ENCODE results near the gene ZNF524. TPM values are rescaled to one million over a fixed set of nuclear protein-coding genes. Genes with fewer than 3 reads are reported as not detected.

The ZNF524 gene
- polyA plus RNA-seq, 1 experiment, result 7.8 TPM

DNA sequence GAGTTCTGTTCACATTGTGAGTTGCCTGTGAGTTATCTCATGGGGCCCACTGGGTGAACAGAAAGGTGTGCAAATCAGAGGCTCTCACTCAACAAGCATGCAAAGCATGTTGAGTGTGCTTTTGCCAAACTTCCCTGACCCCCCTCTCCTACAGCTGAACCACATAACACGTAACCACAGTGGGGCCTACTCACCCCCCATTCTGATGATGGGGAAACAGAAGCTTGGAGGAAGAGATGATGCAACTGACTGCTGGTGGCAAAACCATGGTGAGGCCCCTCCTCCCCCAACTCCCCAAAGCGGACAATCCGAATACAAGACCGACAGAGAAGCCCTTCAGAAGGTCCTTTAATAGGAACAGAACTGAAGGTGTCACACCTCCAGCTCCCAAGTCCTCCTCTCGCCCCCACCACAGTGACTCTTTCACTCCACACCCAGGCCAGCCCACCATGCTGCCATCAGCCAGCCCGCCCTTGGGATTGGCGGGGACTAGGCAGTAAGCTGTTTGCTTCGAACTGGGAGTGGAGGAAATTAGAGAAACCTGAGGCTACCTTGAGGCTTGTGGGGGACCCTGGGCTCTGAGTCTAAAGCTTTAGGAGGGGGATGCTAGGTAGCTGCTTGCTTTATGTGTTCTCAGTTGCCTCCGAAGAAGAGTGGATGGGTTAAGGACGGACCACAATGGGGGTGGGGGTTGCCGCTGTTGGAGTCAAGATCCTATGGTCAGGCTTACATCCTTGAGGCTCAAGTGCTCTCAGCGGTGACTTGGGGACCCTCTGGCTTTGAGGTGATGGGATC lies 20.5 kb downstream of the ZNF524 start:
- POLR2A ChIA-PET, result no interaction called here
- DNase-seq (ENCODE audit: low read depth), result no peak
- CTCF ChIA-PET, result interaction anchor here (1.2 to 5.0 kb wide), 5 partner anchors 11 to 153 kb away, joined by 3 to 40 read pairs (median 5); partner anchors contain the start of gene ZNF865
- no peaks in the 10 kb centered on the region for H3K27me3 ChIP-seq (ENCODE audit: control insufficient read depth, insufficient read depth, low read length)
- no peak overlapping the region for H3K4me3 ChIP-seq (ENCODE audit: low read depth, low read length)
- no peak for TF ChIP-seq CTCF (IDR thresholded peaks at IDR 0.05; ENCODE audit: insufficient read depth, low read depth, low read length)
- peaks cover 21% of the 10 kb centered on the region for H3K36me3 ChIP-seq (ENCODE audit: control insufficient read depth, insufficient read depth, low read length)

DNA sequence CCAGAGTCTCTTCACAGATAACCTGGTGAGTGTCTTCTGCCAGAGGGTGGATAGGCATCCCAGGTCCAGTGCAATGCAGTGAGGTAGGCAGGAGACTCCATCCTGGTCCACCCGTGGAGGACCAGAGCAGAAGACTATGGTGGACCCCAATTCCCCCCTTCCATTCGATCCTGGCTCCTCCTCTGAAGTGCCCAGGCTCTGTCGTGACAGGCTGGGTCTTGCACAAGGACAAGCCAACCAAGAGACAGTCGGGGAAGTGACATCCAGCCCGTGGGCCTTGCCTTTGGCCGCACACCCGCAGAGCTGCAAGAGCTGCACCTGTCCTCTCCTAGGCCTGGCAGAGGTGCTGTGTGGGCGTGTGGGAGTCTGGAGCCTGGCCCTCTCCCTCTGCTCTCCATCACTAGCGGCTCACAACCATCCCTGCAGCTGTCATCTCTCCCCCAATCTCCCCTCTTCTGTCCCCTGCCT lies 21.2 kb downstream of the ZNF524 start:
- POLR2A ChIA-PET, result no interaction called here

DNA sequence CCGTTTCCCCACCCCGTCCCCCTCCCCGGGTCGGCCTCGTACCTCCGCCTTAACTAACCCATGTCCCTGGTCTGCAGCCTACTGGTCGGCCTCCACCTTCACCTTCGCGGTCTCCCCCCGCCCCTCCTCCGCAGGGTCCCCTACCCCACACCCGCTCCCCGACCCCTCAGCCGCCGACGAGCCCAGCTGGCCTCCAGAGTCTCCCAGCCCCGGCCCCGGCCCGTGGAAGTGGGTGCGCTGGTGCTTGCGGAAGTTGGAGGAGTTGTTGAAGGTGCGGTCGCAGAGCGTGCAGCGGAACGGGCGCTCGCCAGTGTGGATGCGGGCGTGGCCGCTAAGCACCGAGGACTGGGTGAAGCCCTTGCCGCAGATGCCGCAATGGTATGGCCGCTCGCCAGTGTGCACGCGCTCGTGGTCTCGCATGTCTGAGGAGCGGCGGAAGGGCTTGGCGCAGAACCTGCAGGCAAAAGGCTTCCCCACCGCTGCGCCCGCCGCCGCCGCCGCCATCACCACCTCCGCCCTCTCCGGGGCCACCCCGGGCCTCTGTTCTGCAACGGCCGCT lies 21.7 kb downstream of the ZNF524 start:
- Histone ChIP-seq H3K4me3 (ENCODE audit: low read depth, low read length) (no peak overlapping the region), H3K27me3 (ENCODE audit: control insufficient read depth, insufficient read depth, low read length) (no peaks in the 10 kb centered on the region), H3K36me3 (ENCODE audit: control insufficient read depth, insufficient read depth, low read length) (peaks cover 14% of the 10 kb centered on the region)
- POLR2A ChIA-PET, result no interaction called here
- TF ChIP-seq CTCF (IDR thresholded peaks at IDR 0.05; ENCODE audit: insufficient read depth, low read depth, low read length), result no peak
- CTCF ChIA-PET, result interaction anchor here (1.9 kb wide), 1 partner anchor 10 kb away, joined by 7 read pairs; no protein-coding TSS in a partner anchor
- DNase-seq (ENCODE audit: low read depth), result no peak

More for the DNA sequence above, 21.2 kb downstream of the ZNF524 start:
- no peaks in the 10 kb centered on the region for H3K27me3 ChIP-seq (ENCODE audit: control insufficient read depth, insufficient read depth, low read length)
- H3K4me3 ChIP-seq (ENCODE audit: low read depth, low read length), result no peak overlapping the region
- peaks cover 19% of the 10 kb centered on the region for H3K36me3 ChIP-seq (ENCODE audit: control insufficient read depth, insufficient read depth, low read length)
- no peak for TF ChIP-seq CTCF (IDR thresholded peaks at IDR 0.05; ENCODE audit: insufficient read depth, low read depth, low read length)
- no peak for DNase-seq (ENCODE audit: low read depth)
- CTCF ChIA-PET, result interaction anchor here (1.9 to 5.0 kb wide), 2 partner anchors 11 to 15 kb away, joined by 7 to 40 read pairs; partner anchors contain the start of gene ZNF865

DNA sequence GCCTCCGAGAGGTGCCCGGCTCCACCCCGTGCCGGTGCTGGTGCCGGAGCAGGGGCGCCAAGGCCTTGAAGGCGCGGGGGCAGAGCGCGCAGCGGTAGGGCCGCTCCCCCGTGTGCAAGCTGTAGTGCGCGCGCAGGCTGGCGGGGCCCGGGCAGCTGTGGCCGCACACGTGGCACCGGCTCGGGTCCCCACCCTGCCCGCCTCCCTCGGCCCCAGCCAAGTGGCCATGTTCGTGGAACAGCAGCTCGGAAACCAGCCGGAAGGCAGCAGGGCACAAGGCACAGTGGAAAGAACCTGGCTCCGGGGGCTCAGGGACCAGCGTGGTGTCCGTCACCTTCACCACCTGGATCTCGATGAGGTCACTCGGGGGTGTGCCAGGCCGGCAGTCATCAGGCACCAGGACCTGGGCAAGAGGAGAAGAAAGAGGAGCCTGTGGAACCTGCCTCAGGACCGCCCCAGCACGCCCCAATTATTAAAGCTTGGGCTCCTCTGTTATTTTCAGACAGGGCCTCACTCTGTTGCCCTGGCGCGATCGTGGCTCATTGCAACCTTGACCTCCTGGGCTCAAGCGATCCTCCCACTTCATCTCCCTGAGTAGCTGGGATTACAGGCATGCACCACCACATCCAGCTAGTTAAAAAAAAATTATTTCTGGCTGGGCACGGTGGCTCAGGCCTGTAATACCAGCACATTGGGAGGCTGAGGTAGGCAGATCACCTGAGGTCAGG lies 22.3 kb downstream of the ZNF524 start:
- ChIA-PET POLR2A (no interaction called here), CTCF (interaction anchor here (1.6 to 5.7 kb wide), 2 partner anchors 10 to 16 kb away, joined by 9 to 30 read pairs; partner anchors contain the start of gene ZNF865)
- no peak for TF ChIP-seq CTCF (IDR thresholded peaks at IDR 0.05; ENCODE audit: insufficient read depth, low read depth, low read length)
- no peak overlapping the region for H3K4me3 ChIP-seq (ENCODE audit: low read depth, low read length)
- peaks cover 9% of the 10 kb centered on the region for H3K36me3 ChIP-seq (ENCODE audit: control insufficient read depth, insufficient read depth, low read length)
- no peaks in the 10 kb centered on the region for H3K27me3 ChIP-seq (ENCODE audit: control insufficient read depth, insufficient read depth, low read length)
- DNase-seq (ENCODE audit: low read depth), result no peak

DNA sequence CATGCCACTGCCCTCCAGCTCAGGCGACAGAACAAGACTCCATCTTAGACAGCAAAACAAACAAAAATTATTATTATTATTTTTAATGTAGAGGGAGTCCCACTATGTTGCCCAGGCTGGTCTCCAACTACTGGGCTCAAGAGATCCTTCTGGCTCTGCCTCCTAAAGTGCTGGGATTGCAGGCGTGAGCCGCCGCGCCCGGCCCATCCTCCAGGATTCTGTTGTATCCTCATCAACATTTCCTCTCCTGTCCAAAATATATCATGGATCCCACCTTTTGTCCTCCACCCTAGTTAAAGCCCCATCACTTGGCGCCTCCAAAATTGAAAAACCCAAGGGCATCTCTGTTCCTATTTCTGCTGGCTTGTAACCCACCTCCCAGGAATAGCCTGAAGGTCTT lies 23.0 kb downstream of the ZNF524 start:
- POLR2A ChIA-PET, result no interaction called here
- TF ChIP-seq CTCF (IDR thresholded peaks at IDR 0.05; ENCODE audit: insufficient read depth, low read depth, low read length), result no peak
- no peaks in the 10 kb centered on the region for H3K27me3 ChIP-seq (ENCODE audit: control insufficient read depth, insufficient read depth, low read length)
- H3K4me3 ChIP-seq (ENCODE audit: low read depth, low read length), result no peak overlapping the region
- DNase-seq (ENCODE audit: low read depth), result no peak
- CTCF ChIA-PET, result interaction anchor here (0.7 to 5.7 kb wide), 3 partner anchors 10 to 119 kb away, joined by 3 to 30 read pairs (median 9); partner anchors contain the start of gene ZNF865
- H3K36me3 ChIP-seq (ENCODE audit: control insufficient read depth, insufficient read depth, low read length), result peaks cover 6% of the 10 kb centered on the region
